ENCODE measurements around the gene USB1. TPM values are rescaled to one million over a fixed set of nuclear protein-coding genes. Genes with fewer than 3 reads are reported as not detected.

USB1 gene
- total and polyA plus RNA-seq, 4 donors = 8.9 to 40.7 (median 28.3) TPM

- TF ChIP-seq CTCF (IDR thresholded peaks at IDR 0.05; ENCODE audit: low read depth, low read length, missing input control) (no peak), FOXA2 (IDR thresholded peaks at IDR 0.05) (no peak), FOXA1 (IDR thresholded peaks at IDR 0.05) (no peak), HNF4G (IDR thresholded peaks at IDR 0.05) (no peak), JUND (IDR thresholded peaks at IDR 0.05) (no peak)
Measured at GRCh38 chr16:57960826-57961472, 40.3 kb upstream of the USB1 start (continued).

GRCh38 chr16:57961538-57961937 is 39.7 kb upstream of the USB1 start:
- no peak for TF ChIP-seq FOXA2 (IDR thresholded peaks at IDR 0.05)
- no peak for TF ChIP-seq REST (IDR thresholded peaks at IDR 0.05)
- TF ChIP-seq ATF3 (IDR thresholded peaks at IDR 0.05) = no peak
- TF ChIP-seq HNF4G (IDR thresholded peaks at IDR 0.05) = no peak
- TF ChIP-seq MAX (IDR thresholded peaks at IDR 0.05) = no peak
- no peak for TF ChIP-seq GABPA (IDR thresholded peaks at IDR 0.05 in 1 of 2, conservative IDR thresholded peaks at IDR 0.05 in 1 of 2)
- no peak for TF ChIP-seq TAF1 (conservative IDR thresholded peaks at IDR 0.05)
- no peak for TF ChIP-seq JUND (IDR thresholded peaks at IDR 0.05)
- TF ChIP-seq NR2F2 (IDR thresholded peaks at IDR 0.05) = no peak
- no peak for TF ChIP-seq FOXA1 (IDR thresholded peaks at IDR 0.05)
- no peak for TF ChIP-seq YY1 (IDR thresholded peaks at IDR 0.05)
- TF ChIP-seq SP1 (IDR thresholded peaks at IDR 0.05) = no peak
- TF ChIP-seq HNF4A (conservative IDR thresholded peaks at IDR 0.05) = no peak
- TF ChIP-seq RAD21 (IDR thresholded peaks at IDR 0.05) = no peak
- no peaks in the 10 kb centered on the region for H3K9me3 ChIP-seq (ENCODE audit: control insufficient read depth in 4 of 4, low read length in 3 of 4)

GRCh38 chr16:57962046-57962445 is 39.2 kb upstream of the USB1 start:
- H3K9me3 ChIP-seq (ENCODE audit: control insufficient read depth in 4 of 4, low read length in 3 of 4) = no peaks in the 10 kb centered on the region
- H3K4me3 ChIP-seq (ENCODE audit: low read depth in 1 of 3, low read length in 3 of 3) = no peak overlapping the region
- no peaks in the 10 kb centered on the region for H3K36me3 ChIP-seq (ENCODE audit: control insufficient read depth in 4 of 4, insufficient read depth in 3 of 4, low read depth in 1 of 4, low read length in 3 of 4)
- no peaks in the 10 kb centered on the region for H3K4me1 ChIP-seq (ENCODE audit: control insufficient read depth in 4 of 4, insufficient read depth in 4 of 4, low read length in 3 of 4)
- H3K9ac ChIP-seq (ENCODE audit: low read depth in 1 of 2, low read length in 2 of 2) = no peak overlapping the region
- H3K27ac ChIP-seq (ENCODE audit: low read depth in 1 of 2, low read length in 2 of 2) = no peak overlapping the region
- no peak for DNase-seq (ENCODE audit: low spot score)
- H3K27me3 ChIP-seq (ENCODE audit: control insufficient read depth in 4 of 4, insufficient read depth in 4 of 4, low read length in 3 of 4) = no peaks in the 10 kb centered on the region
- TF ChIP-seq EGR1 (IDR thresholded peaks at IDR 0.05; ENCODE audit: low read depth in 2 of 2) (no peak), JUND (IDR thresholded peaks at IDR 0.05) (no peak), ATF3 (IDR thresholded peaks at IDR 0.05) (no peak), FOXA1 (IDR thresholded peaks at IDR 0.05) (no peak), REST (IDR thresholded peaks at IDR 0.05) (no peak), GABPA (IDR thresholded peaks at IDR 0.05 in 1 of 2, conservative IDR thresholded peaks at IDR 0.05 in 1 of 2) (no peak)
- WGBS = 71% methylated on average over 5 of the region's 5 CpGs

More at GRCh38 chr16:57961538-57961937, 39.7 kb upstream of the USB1 start:
- Histone ChIP-seq H3K27me3 (ENCODE audit: control insufficient read depth in 4 of 4, insufficient read depth in 4 of 4, low read length in 3 of 4) (no peaks in the 10 kb centered on the region), H3K36me3 (ENCODE audit: control insufficient read depth in 4 of 4, insufficient read depth in 3 of 4, low read depth in 1 of 4, low read length in 3 of 4) (no peaks in the 10 kb centered on the region), H3K4me1 (ENCODE audit: control insufficient read depth in 4 of 4, insufficient read depth in 4 of 4, low read length in 3 of 4) (no peaks in the 10 kb centered on the region), H3K9ac (ENCODE audit: low read depth in 1 of 2, low read length in 2 of 2) (no peak overlapping the region), H3K4me3 (ENCODE audit: low read depth in 1 of 3, low read length in 3 of 3) (no peak overlapping the region), H3K27ac (ENCODE audit: low read depth in 1 of 2, low read length in 2 of 2) (no peak overlapping the region)
- 57% methylated on average over 2 of the region's 2 CpGs for WGBS
- no peak for DNase-seq (ENCODE audit: low spot score)

All from liver (tissue), 9 donors.